ENCODE data around the gene MBP.

DNA sequence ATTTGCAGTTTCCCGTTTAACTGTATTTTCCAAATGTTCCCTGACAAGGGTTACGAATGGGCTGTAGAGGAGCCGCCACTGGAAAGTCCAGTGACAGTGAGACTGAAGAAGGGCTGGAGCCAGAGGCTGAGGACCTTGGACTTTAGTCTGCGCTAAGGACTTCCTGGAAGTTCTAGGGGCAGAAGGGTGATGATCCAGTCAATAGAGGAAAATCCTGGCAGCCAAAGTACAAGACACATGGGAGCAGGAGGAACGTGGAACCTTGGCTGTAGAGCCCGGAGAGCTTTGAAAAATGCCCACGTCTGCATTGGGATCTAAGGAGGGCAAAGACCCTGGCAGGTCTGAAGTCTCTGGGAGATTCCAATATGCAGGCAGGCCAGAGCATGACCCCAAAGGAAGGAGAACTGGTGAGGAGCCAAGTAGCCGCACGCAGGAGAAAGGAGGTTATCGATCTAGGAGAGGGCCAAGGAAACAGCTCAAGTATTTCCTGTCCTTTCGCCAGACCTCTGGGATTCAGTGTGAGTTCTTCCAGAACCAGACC, 28.5 kb downstream of the MBP start:
- TF ChIP-seq STAT3 (IDR thresholded peaks at IDR 0.05; ENCODE audit: low read depth, low read length) (no peak), SREBF2 (IDR thresholded peaks at IDR 0.05; ENCODE audit: low read length) (no peak), POLR2A (IDR thresholded peaks at IDR 0.05; ENCODE audit: low read depth, low read length) (no peak)

All from GM12878 (cell line).